T-helper 2 cell treated with Interferon-gamma antibody and Interleukin-4, amounts not matched to agents 100 ng/mL and 5 ng/mL, for 36 hours (primary cell): Measurements from ENCODE around the gene VWA5B2. TPM values are rescaled to one million over a fixed set of nuclear protein-coding genes. Genes with fewer than 3 reads are reported as not detected.

Source experiments
- intact Hi-C: fragments of 100-400 bp; cut with micrococcal nuclease; formaldehyde crosslinking; loops from one replicate; pipeline ENCODE4 v1.15.1; 2023
- total RNA-seq: library from RNA; stranded (reverse); gene quantifications from 2 replicates; pipeline ENCODE4 v1.2.3, GENCODE V29; 2022

The VWA5B2 gene
- total RNA-seq, 1 donor from 2014 or later, result not detected

GRCh38 chr3:184241141-184241446, 11.7 kb downstream of the VWA5B2 start:
- intact Hi-C loops, result no loop called here

- intact Hi-C loops, result no loop called here
These were observed 12.3 kb downstream of the VWA5B2 start for GRCh38 chr3:184241447-184242296.

- intact Hi-C loops, result no loop called here
These were observed 12.9 kb downstream of the VWA5B2 start for GRCh38 chr3:184242297-184242685.

GRCh38 chr3:184248454-184249411, 19.3 kb downstream of the VWA5B2 start, which contains the start of gene ALG3:
ALG3 (minus strand) TSS chr3:184248962; CDS start chr3:184248940, 22 bp downstream.
- intact Hi-C loops, result loop anchor here (1.0 to 5.0 kb wide), 11 partner anchors 51 to 1456 kb away; partner anchors contain the start of genes ABCC5, ABCF3, AP2M1 and ATP11B

- intact Hi-C loops, result loop anchor here (1.0 to 5.0 kb wide), 14 partner anchors 12 to 1457 kb away; partner anchors contain the start of genes ABCC5, ABCF3, AP2M1 and ATP11B
These were observed 20.2 kb downstream of the VWA5B2 start, which contains the start of gene EEF1AKMT4 for GRCh38 chr3:184249412-184250166. EEF1AKMT4 (plus strand) TSS chr3:184249672; CDS start chr3:184249695, 23 bp downstream.

GRCh38 chr3:184250167-184250828, 20.9 kb downstream of the VWA5B2 start:
- intact Hi-C loops, result loop anchor here (1.0 kb wide), 3 partner anchors 11 to 355 kb away; partner anchors contain the start of gene CAMK2N2

GRCh38 chr3:184255291-184256039, 26.1 kb downstream of the VWA5B2 start:
- intact Hi-C loops, result no loop called here

GRCh38 chr3:184257083-184257915, 27.9 kb downstream of the VWA5B2 start:
- intact Hi-C loops, result no loop called here

GRCh38 chr3:184258926-184259325, 29.5 kb downstream of the VWA5B2 start:
- intact Hi-C loops, result no loop called here

GRCh38 chr3:184259396-184259877, 30.1 kb downstream of the VWA5B2 start:
- intact Hi-C loops, result no loop called here

GRCh38 chr3:184259878-184260723, 30.7 kb downstream of the VWA5B2 start:
- intact Hi-C loops, result loop anchor here (2.0 kb wide), 1 partner anchor 39 kb away; the partner anchor contains the start of gene PSMD2

- intact Hi-C loops, result loop anchor here (1.0 to 2.0 kb wide), 2 partner anchors 10 to 38 kb away; partner anchors contain the start of gene PSMD2
These were observed 31.4 kb downstream of the VWA5B2 start for GRCh38 chr3:184260724-184261269.

- intact Hi-C loops, result loop anchor here (1.0 to 2.0 kb wide), 2 partner anchors 11 to 37 kb away; partner anchors contain the start of gene PSMD2
These were observed 32.0 kb downstream of the VWA5B2 start, which contains the start of gene CAMK2N2 for GRCh38 chr3:184261270-184261853. CAMK2N2 (minus strand) TSS chr3:184261553; CDS start chr3:184261285, 268 bp downstream.

GRCh38 chr3:184261854-184262763, 32.7 kb downstream of the VWA5B2 start:
- intact Hi-C loops, result loop anchor here (1.0 to 2.0 kb wide), 2 partner anchors 12 to 37 kb away; partner anchors contain the start of gene PSMD2

GRCh38 chr3:184262764-184263179, 33.4 kb downstream of the VWA5B2 start:
- intact Hi-C loops, result no loop called here
